ENCODE data around the gene SLCO3A1. TPM values are rescaled to one million over a fixed set of nuclear protein-coding genes. Genes with fewer than 3 reads are reported as not detected.

The SLCO3A1 gene
- total RNA-seq, 1 experiment from 2014 or later = 37.8 TPM

- H3K4me1 ChIP-seq (replicated peaks; ENCODE audit: insufficient read depth) = no peaks in the 10 kb centered on the region
- CTCF ChIA-PET = no interaction called here
- no peaks in the 10 kb centered on the region for H3K9me2 ChIP-seq (ENCODE audit: insufficient read depth)
- POLR2A ChIA-PET (ENCODE audit: unreplicated experiment) = no interaction called here
- H3K4me3 ChIP-seq = no peak overlapping the region
- H3K36me3 ChIP-seq (ENCODE audit: low read depth) = no peaks in the 10 kb centered on the region
- no peaks in the 10 kb centered on the region for H3K27me3 ChIP-seq (ENCODE audit: insufficient read depth, low read depth)
- no peak overlapping the region for H2AFZ ChIP-seq
- intact Hi-C loops (cut with micrococcal nuclease; ENCODE audit: unreplicated experiment) = no loop called here
- H3K27ac ChIP-seq = no peak overlapping the region
- 0 out of 2 replicates have a peak, but pooled peaks cover 4% of the 10 kb centered on the region for H3K79me2 ChIP-seq (ENCODE audit: low read depth)
- TF ChIP-seq, protein P1, sequence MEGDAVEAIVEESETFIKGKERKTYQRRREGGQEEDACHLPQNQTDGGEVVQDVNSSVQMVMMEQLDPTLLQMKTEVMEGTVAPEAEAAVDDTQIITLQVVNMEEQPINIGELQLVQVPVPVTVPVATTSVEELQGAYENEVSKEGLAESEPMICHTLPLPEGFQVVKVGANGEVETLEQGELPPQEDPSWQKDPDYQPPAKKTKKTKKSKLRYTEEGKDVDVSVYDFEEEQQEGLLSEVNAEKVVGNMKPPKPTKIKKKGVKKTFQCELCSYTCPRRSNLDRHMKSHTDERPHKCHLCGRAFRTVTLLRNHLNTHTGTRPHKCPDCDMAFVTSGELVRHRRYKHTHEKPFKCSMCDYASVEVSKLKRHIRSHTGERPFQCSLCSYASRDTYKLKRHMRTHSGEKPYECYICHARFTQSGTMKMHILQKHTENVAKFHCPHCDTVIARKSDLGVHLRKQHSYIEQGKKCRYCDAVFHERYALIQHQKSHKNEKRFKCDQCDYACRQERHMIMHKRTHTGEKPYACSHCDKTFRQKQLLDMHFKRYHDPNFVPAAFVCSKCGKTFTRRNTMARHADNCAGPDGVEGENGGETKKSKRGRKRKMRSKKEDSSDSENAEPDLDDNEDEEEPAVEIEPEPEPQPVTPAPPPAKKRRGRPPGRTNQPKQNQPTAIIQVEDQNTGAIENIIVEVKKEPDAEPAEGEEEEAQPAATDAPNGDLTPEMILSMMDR (conservative IDR thresholded peaks at IDR 0.05) = no peak
- H3K4me2 ChIP-seq = no peak overlapping the region
- BruUV-seq (replicated peaks) = no TSS peak
- H3F3A ChIP-seq (ENCODE audit: insufficient read depth, low read depth) = no peaks in the 10 kb centered on the region
- no peak for DNase-seq
- no peaks in the 10 kb centered on the region for H3K9me3 ChIP-seq (ENCODE audit: insufficient read depth, low read depth)
- H4K20me1 ChIP-seq (ENCODE audit: insufficient read depth) = no peaks in the 10 kb centered on the region
Measured at GRCh38 chr15:92047900-92048299, 194.4 kb downstream of the SLCO3A1 start.

- Histone ChIP-seq H3K9me3 (ENCODE audit: insufficient read depth, low read depth) (no peaks in the 10 kb centered on the region), H3K27ac (no peak overlapping the region), H3K27me3 (ENCODE audit: insufficient read depth, low read depth) (no peaks in the 10 kb centered on the region), H3K4me3 (no peak overlapping the region), H3K4me1 (replicated peaks; ENCODE audit: insufficient read depth) (no peaks in the 10 kb centered on the region), H3K9me2 (ENCODE audit: insufficient read depth) (no peaks in the 10 kb centered on the region), H3K4me2 (no peak overlapping the region), H2AFZ (no peak overlapping the region), H3F3A (ENCODE audit: insufficient read depth, low read depth) (no peaks in the 10 kb centered on the region), H3K79me2 (ENCODE audit: low read depth) (0 out of 2 replicates have a peak, but pooled peaks cover 4% of the 10 kb centered on the region), H4K20me1 (ENCODE audit: insufficient read depth) (no peaks in the 10 kb centered on the region), H3K36me3 (ENCODE audit: low read depth) (no peaks in the 10 kb centered on the region)
- BruUV-seq (replicated peaks) = no TSS peak
- ChIA-PET CTCF (no interaction called here), POLR2A (ENCODE audit: unreplicated experiment) (no interaction called here)
- no peak for DNase-seq
- no peak for TF ChIP-seq EZH2 (IDR thresholded peaks at IDR 0.05; ENCODE audit: low read depth)
- TF ChIP-seq, protein P1 (conservative IDR thresholded peaks at IDR 0.05) = no peak
- intact Hi-C loops (cut with micrococcal nuclease; ENCODE audit: unreplicated experiment) = no loop called here
Measured at GRCh38 chr15:92048739-92049138, 195.2 kb downstream of the SLCO3A1 start.

DNA sequence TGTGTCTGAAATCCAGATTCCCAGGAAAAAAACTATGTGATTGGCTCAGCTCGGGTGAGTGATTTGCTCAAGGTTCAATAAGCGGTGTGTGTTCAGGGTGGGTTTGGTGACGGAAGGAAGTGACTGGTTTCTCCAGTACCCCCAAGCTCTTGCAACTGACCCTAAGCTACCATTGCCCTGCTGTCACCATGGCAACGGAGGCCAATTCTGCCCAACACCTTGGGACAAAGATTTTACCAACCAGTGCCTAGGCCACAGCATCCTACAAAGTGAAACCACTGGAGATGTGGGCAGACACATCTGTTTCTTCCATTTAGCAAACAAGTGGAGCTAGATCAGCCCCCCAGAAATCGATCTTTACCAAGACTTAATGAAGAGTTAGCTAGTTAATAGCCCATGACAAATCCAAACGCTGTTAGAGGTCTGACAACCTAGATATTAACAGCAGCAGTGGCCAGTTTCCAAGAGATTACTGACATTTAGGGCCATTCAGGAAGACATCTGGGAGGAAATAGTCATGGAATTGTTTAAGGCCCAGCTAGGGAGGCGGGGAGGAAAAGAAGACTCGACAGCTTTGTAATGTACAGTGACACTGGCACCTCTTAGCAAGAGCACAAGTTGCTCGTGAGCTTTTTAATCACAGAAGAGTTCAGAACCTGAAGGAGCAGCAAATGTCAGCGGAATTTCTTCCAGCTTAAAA is 195.9 kb downstream of the SLCO3A1 start:
- POLR2A ChIA-PET (ENCODE audit: unreplicated experiment) = no interaction called here
- 0 out of 2 replicates have a peak, but pooled peaks cover 4% of the 10 kb centered on the region for H3K79me2 ChIP-seq (ENCODE audit: low read depth)
- no peak for TF ChIP-seq EZH2 (IDR thresholded peaks at IDR 0.05; ENCODE audit: low read depth)
- TF ChIP-seq, protein P1 (conservative IDR thresholded peaks at IDR 0.05) = no peak
- intact Hi-C loops (cut with micrococcal nuclease; ENCODE audit: unreplicated experiment) = no loop called here
- no peak overlapping the region for H3K27ac ChIP-seq
- no peaks in the 10 kb centered on the region for H3K4me1 ChIP-seq (replicated peaks; ENCODE audit: insufficient read depth)
- no peaks in the 10 kb centered on the region for H3K36me3 ChIP-seq (ENCODE audit: low read depth)
- H3K4me3 ChIP-seq = no peak overlapping the region
- no peaks in the 10 kb centered on the region for H3F3A ChIP-seq (ENCODE audit: insufficient read depth, low read depth)
- no peaks in the 10 kb centered on the region for H4K20me1 ChIP-seq (ENCODE audit: insufficient read depth)
- no peak overlapping the region for H2AFZ ChIP-seq
- no peaks in the 10 kb centered on the region for H3K9me2 ChIP-seq (ENCODE audit: insufficient read depth)
- DNase-seq = no peak
- no peaks in the 10 kb centered on the region for H3K27me3 ChIP-seq (ENCODE audit: insufficient read depth, low read depth)
- H3K9me3 ChIP-seq (ENCODE audit: insufficient read depth, low read depth) = no peaks in the 10 kb centered on the region
- no TSS peak for BruUV-seq (replicated peaks)
- CTCF ChIA-PET = no interaction called here
- no peak overlapping the region for H3K4me2 ChIP-seq

Data from PC-9 (cell line).